GM21367 (cell line): ENCODE results near the gene CFAP299.
"Not testable (repeated sequence)": the region's sequence is repeated elsewhere in the genome, so short reads cannot be mapped to it uniquely, and the experiment has no call there.

Experiments
- ATAC-seq: cut with Tn5 transposase; IDR thresholded peaks from one replicate; pipeline ENCODE4 v1.9.1; 2021; ENCODE audit not compliant: unreplicated experiment

Gene CFAP299

DNA sequence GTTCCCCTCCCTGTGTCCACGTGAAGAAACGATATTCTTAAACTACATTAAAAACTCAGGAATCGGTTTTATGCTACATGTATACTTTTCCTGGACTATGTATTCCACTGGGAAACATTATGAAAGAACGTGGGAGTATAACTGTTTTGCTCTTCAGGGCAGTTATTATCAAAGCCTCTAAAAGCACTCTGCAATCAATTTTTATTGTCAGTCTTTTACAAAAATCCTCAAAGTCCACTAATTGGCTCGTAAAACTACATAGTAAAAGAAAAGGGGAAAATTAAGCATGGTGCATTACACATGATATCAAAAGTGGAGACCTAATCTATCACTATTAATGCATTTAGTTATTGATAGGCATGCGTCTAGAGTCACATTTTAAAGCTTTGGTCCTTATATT is 11.4 kb upstream of the CFAP299 start:
- ATAC-seq, result no peak

DNA sequence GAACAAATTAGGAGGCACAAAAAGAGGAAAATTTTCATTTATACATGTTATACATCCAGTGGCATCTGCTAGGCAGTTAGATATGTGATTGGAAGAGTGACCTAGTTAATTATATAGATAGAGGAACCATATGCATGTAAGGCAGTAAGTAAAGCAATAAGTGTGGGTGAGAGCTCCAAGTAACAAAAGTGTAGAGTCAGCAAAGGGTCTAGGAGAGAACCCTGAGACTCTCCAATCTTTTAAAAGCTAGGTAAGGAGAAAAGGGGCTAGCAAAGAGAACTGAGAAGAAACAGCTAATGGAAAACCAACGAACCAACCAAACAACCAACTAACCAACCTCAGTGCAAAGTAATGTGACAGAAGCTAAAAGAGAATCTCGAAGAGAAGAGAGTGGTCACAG is 3.8 kb upstream of the CFAP299 start:
- no peak for ATAC-seq

DNA sequence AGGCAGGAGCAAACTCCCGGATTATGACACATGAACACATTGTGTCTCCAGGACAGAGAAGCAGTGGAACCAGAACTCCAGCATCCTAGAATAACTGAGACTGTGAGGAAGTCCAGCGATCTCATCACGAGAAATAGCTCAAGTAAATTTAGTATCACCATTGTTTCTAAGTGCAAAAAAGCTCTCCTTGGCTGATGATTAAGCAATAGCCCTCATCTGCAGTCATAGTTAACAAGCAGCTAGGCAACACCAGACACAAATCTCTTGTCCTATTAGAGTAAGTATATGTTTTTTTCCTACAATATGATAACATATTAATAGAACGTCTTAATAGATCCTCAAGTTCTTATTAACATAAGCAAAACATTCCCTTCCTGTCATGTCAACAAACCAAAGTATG is 2.4 kb upstream of the CFAP299 start:
- no peak for ATAC-seq

DNA sequence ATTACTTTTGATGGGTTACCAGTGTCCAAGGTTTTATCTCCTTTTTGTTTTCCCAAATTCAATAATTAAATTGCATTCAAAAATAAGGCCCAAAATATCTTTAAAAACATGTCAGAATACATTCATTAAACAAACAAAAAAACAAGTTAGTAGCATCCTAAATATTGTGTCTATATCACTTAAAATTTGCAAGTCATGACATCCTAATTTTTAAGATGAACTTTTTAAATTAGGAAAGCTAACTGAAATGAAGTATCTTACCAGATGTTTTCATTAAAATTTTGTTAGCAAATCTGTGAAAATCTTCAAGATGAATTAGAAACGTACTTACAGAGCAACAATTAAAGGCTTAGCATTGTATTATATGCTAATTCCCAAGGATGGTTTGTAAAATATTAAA is 962 bp upstream of the CFAP299 start:
- ATAC-seq, result no peak

DNA sequence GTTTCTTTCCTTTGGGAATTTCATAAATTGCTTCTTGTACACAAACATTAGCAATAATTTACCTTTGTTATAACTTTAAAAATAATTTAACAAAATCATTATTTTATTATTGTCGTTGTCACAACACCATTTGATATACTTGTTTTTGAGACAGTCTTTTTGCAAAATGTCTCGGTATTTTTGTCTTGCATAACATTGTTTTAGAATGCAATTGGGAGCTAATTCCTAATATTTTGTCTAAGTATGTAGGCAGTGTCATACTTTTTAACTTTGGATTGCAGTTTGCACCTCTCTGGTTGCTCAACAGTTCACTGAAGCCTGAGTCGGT is 340 bp upstream of the CFAP299 start:
- ATAC-seq, result no peak

DNA sequence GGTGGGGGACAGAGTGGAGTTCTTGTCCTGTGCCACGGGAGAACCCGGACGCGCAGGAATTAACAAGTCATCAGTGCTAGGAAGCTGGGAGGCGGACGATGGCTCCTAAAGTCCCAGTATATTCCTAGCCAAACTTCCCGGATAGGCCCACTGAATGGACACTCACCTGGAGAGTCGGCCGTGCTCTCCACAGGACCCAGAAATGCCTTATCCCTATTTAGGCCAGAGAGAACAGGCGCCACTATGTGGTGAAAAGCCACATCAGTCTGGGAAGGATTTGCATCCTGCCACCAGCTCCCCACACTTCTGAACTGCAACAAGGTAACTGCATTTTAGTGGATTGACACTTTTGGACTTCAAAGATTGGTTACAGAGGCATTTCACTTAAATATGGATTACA is 1.1 kb downstream of the CFAP299 start:
- ATAC-seq, result no peak

DNA sequence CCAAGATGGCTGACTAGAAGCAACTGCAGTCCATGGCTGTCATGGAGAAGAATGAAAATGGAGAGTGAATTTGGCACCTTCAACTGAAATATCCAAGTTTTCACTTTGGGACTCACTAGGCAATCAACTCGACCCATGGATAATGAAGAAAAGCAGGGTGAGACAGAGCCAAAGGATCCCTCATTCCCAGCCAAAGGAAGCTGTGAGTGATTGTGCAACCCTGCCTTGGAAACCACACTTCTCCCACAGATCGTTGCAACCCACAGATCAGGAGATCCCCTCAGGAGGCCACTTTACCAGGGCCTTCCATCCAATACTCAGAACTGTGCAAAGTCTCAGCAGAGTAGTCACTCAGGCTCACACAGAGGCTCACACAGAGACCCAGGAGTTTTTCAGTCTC is 4.5 kb downstream of the CFAP299 start:
- no peak for ATAC-seq

DNA sequence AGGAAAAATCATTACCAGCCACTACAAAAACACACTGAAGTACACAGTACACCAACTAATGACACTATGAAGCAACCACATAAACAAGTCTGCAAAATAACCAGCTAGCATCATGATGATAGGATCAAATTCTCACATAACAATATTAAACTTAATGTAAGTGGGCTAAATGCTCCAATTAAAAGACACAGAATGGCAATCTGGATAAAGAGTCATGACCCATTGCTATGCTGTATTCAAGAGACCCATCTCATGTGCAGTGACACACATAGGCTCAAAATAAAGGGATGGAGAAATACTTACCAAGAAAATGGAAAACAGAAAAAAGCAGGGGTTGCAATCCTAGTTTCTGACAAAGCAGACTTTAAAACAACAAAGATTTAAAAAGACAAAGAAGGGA is 7.2 kb downstream of the CFAP299 start:
- not testable (repeated sequence) for ATAC-seq

DNA sequence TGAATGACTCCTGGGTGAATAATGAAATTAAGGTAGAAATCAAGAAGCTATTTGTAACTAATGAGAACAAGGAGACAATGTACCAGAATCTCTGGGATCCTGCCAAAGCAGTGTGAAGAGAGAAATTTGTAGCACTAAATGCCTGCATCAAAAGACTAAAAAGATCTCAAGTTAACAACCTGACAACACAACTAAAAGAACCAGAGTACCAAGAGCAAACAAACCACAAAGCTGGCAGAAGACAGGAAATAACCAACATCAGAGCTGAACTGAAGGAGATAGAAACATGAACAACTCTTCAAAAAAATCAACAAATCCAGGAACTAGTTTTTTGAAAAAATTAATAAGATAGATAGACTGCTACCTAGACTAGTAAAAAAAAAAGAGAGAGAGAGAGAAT is 8.4 kb downstream of the CFAP299 start:
- ATAC-seq, result no peak

DNA sequence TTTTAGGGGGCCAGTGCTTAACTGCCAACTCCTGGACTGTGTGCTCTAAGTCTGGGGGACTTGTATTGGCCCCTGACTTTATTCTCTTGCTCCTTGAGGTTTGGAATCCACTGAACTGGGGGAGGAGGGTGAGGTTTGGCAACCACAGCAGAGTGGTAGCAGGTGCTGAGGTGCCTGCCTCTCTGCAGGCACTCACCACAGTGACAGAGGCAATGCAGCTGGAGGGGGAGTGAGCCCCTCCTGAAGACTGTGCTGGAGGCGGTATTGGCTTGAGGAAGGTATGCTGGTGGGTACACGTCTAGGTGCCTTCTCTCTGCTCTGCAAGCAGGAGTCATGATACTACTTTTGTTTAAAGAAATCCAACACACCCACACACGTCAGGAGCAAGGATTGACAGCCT is 24.6 kb downstream of the CFAP299 start:
- no peak for ATAC-seq

DNA sequence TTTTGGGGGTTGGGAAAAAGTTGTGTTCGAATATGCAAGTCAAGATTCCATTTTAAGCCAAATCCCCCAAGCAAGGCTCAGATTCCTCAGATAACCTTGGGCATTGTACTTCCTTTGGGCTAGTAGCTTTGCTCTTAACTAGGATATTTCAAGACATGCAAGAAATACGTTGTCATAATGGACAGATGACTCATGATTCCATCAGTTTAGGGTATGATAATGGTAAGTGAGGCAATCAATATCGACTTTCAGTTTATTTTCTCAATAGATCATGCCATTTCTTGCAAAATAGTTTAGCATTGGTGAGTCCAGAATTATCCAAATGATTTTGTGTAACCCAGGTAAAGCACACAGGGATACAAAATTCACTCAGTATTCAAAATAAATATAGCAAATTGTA is 25.4 kb downstream of the CFAP299 start:
- no peak for ATAC-seq

DNA sequence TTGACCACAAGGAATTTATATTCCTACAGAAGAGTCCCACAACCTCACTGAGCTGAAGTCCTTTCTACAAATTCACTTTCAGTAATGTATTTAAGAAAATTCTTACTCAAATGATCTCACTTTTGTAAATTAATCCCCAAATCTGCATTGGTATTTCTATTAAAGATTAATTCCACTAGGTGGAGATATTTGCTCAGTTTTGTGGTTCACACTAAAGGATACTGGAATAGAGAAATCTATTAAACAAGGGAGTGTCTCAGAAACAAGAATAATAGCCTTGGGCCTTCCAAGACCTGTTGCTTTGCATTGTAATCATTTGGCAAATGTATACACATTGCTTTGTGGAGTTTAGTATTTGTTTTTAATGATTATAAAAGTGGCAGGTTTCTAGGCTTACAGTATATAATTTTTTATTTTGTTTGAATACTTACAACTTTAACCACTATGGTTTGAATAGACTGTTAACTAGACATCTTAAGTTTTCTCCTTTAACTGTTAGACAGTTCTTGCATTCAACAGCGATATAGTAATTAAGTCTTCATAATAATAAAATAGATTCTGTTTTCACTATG is 25.9 kb downstream of the CFAP299 start:
- no peak for ATAC-seq

DNA sequence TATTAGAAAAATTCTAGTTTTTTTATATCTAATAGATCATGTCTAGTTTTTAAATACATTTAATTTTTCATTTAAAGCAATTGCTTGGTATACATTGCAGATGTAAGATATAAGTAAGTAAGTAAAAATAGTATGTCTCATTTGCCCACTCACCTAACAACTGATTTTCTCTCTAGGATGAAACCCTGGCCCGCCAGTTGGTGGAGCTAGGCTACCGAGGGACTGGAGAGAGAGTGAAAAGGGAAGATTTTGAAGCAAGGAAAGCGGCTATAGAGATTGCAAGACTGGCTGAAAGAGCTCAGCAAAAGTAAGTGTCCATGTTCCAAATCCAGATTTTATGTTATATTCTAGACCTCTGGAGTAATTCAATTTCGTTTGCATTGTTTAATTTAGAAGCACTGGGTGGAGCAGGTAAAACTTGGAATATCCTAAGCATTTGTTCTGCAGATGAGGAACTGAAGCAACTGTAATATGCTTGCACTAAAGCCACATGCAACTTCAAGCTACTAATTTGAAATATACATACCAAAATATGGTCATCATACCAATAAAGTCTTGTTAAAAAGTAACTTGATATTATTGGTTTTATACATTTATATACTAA is 27.1 kb downstream of the CFAP299 start:
- ATAC-seq, result no peak

DNA sequence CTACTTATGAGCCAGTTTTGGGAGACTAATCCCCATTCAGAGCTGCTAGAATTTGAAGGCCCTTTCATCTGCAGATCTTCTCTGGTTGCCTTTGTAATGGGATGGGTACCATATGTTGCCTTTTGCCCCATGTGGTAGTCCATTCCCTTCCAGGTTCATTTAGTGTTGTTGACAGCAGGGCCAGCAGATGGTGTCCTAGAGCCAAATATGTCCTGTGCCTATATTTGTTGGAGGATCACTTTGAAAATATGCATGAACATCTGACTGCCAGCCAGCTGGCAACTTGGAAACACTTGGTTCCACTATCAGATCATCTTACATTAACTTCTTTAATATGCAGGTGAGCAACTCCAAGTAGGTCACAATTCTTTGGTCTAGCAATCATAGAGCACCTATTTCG is 30.4 kb downstream of the CFAP299 start:
- ATAC-seq, result peak; percentile 81

DNA sequence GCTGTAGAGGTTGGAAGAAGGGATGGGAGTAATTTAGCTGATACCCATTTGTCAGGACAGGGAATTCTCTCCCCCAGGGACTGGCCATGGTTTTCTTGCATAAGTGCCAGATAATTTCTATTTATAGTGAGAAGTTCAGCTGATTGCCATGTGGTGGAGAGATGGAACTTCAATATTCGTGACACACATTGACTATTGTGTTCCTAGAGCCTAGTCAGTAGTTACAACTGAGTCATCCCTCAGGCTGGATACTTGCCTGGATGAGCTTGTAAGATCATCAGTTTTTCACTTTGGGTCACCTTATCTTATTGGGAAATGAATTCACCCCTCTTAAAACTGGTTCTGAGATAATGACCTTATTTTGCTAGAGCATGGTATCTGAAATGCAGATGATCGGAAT is 32.2 kb downstream of the CFAP299 start:
- no peak for ATAC-seq

DNA sequence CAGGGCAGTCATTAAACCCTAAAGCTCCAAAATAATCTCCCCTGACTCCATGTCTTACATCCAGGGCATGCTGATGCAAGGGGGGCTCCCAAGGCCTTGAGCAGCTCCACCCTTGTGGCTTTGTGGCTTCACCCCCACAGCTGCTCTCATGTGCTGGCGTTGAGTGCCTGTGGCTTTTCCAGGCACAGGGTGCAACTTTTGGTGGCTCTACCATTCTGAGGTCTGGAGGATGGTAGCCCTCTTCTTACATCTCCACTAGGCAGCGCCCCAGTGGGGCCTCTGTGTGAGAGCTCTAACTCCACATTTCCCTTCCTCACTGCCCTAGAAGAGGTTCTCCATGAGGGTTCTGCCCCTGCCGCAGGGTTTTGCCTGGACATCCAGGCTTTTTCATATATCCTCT is 35.1 kb downstream of the CFAP299 start:
- no peak for ATAC-seq

DNA sequence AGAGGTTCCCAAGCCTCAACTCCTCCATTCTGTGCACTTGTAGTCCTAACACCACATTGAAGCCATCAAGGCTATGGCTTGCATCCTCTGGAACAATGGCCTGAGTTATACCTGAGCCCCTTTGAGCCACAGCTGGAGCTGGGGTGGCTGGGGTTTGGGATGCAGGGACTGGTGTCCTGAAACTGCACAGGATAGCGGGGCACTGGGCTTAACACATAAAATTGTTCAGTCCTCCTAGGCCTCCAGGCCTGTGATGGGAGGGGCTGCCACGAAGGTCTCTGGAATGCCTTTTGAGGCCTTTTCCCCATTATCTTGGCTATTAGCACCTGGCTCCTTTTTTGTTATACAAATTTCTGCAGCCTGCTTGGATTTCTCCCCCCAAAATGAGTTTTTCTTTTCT is 35.5 kb downstream of the CFAP299 start:
- ATAC-seq, result no peak

DNA sequence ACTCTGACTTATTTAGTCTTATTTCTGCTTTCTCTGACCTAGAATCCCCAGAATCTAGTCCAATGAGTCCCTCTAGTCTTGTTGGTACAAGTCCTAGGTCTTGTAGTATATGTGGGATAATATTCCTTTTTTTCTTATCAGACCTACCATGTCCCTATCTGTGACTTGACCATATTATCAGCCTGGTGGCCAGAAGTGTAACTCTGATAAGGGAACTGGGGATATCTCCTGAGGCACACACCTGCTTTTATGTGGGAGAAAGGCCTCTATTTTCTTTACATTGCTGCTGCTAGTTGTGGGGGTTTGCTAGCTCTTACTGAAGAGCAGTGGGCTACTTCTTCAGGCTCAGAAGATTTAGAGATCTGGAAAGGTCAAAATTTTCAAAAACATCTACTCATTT is 38.6 kb downstream of the CFAP299 start:
- no peak for ATAC-seq

DNA sequence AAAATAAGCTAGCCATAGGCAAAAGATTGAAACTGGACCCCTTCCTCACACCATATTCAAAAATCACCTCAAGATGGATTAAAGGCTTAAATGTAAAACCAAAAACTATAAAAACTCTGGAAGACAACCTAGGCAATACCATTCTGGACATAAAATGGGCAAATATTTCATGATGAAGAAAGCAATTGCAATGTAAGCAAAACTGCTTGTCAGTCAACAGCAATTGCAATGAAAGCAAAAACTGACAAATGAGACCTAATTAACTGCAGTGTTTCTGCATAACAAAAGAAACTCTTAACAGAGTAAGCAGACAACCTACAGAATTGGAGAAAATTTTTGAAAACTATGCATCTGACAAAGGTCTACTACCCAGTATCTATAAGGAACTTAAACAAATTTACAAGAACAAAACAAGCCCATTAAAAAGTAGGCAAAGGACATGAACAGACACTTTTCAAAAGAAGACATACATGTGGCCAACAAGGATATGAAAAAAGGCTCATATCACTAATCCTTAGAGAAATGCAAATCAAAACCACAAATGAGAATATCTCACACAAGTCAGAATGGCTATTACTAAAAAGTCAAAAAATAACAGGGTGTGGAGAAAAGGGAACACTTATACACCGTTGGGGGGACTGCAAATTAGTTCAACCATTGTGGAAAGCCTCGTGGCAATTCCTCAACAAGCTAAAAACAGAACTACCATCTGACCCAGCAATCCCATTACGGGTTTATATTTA is 46.7 kb downstream of the CFAP299 start:
- ATAC-seq, result no peak

DNA sequence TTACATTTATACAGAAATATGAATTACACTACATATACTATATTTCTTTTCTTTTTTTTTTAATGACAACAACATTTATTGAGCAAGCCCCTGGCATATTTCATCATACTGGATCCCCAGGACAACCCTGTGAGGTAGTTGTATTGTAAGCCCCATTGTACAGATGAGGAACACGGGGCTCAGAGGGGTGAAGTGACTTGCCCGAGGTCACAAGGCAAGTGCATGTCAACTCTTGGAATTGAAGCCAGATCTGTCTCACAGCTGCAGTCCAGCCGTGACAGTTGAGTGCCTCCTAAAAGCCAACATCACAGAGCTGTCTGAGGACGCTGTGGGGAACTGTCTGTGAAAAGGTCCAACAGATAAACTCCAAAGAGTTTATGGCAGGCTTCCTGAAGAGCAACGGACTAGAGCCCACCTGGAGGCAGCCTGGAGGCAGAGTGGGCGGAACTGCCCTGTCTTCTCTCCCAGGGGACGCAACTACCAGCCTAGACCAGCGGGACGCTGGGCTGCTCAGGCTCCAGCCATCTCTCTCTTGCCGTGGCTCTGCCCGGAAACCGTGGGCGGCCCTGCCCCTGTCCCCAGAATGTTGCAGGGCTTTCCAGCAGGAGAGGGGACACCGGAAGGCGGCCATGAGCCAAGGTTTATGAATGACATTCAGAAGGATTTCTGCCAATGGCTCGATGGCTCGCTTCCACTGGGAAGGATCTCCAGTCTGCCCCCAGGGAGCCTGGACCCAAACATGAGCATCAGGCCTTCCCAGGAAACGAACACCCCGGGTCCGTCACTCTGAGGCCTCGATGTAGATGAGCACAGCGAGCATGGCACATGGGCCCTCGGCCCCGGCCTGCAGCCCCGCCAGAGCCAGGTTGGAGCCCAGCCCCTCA is 50.1 kb downstream of the CFAP299 start:
- ATAC-seq, result no peak

DNA sequence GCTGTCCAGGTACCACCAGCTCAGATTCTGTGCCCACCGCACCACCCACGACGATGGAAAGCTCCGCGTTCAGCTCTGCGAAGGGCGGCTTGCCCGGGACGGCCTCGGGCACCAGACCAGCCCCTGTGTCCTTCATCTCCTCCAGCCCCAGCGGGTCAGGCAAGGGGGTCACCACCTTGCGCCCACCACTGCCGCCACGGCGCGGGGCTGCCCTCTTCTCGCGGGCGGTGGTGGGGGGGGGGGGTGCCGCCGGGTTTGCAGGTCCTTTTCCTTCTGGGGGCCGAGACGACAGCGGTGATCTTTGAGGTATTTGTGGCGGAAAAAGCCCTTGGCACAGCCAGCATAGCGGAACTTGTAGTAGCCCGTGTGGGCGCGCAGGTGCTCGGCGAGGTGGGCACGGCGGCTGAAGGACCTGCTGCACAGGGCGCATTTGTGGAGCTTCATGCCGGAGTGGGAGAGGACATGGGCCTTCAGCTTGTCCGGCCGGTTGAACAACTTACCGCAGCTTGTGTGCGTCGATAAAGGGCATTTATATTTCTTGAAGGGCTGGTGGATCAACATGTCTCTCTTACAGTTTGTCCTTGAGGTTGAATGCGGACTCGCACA is 50.9 kb downstream of the CFAP299 start:
- ATAC-seq, result no peak
